GM12873 (cell line): ENCODE results near the gene BPIFB6.

Experiments
- TF ChIP-seq, protein P1 (sequence below): IDR thresholded peaks from 2 replicates; pipeline ENCODE4 v1.5.1; 2012; ENCODE audit warnings: low read depth, mild to moderate bottlenecking, moderate library complexity, low read length, control low read depth; ENCODE audit not compliant: insufficient read depth; ENCODE audit errors: missing control alignments

Gene BPIFB6

DNA sequence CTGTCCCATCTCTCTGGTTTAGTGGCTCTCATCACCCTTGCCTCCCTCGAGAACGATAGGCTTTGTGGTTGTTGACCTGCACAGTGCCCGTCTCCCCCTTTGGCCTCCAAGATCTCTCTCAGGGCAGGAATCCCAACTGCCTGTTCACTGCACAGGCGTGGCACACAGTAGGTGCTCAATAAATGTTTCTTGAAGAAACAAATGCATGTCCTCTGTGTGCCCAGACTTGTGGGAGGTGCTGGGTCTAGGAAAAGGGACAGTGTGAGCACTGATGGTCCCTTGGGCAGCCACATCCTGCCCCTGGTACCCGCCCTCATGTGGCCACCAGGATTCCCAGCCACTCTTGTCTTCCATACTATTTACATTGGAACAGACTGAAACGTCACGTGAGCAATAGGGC, 2.6 kb upstream of the BPIFB6 start:
- TF ChIP-seq, protein P1, sequence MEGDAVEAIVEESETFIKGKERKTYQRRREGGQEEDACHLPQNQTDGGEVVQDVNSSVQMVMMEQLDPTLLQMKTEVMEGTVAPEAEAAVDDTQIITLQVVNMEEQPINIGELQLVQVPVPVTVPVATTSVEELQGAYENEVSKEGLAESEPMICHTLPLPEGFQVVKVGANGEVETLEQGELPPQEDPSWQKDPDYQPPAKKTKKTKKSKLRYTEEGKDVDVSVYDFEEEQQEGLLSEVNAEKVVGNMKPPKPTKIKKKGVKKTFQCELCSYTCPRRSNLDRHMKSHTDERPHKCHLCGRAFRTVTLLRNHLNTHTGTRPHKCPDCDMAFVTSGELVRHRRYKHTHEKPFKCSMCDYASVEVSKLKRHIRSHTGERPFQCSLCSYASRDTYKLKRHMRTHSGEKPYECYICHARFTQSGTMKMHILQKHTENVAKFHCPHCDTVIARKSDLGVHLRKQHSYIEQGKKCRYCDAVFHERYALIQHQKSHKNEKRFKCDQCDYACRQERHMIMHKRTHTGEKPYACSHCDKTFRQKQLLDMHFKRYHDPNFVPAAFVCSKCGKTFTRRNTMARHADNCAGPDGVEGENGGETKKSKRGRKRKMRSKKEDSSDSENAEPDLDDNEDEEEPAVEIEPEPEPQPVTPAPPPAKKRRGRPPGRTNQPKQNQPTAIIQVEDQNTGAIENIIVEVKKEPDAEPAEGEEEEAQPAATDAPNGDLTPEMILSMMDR = no peak

DNA sequence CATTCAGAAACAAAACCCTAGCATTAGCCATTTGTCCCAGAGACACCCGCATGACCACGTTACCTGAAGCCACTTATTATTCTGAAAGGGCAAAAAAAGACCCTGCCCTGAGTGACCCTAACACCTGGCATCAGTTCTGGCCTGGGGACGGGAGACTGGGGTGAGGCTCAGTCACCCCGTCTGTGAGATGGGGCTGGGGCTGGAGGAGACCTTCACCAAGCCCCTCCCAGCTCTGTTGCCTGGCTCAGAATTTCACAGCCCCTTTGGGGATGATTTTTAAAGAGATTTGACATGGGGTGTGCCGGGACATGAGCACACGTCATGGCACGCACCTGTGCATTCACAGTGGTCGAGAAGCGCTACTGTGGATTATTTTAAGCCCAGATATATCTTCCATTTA, 1.4 kb upstream of the BPIFB6 start:
- TF ChIP-seq, protein P1 = no peak

DNA sequence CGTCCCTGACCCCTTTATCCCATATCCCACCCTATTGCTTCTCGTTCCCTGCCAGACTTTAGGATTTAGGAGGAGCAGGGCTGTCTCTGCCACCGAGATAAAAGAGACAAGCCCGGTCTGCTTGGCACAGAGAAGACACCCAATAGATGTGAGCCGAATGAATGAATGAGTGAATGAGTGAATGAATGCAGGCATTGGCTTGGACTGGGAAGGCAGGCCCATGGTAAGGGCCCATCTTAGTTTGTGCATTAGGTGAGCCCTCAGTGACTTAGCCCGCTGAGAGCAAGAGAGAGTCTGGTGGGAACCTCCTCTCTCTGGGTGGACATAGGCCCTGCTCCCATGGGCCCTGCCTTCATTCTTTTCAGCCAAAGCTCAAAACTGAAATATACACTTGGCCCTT, 879 bp upstream of the BPIFB6 start:
- TF ChIP-seq, protein P1 = no peak

DNA sequence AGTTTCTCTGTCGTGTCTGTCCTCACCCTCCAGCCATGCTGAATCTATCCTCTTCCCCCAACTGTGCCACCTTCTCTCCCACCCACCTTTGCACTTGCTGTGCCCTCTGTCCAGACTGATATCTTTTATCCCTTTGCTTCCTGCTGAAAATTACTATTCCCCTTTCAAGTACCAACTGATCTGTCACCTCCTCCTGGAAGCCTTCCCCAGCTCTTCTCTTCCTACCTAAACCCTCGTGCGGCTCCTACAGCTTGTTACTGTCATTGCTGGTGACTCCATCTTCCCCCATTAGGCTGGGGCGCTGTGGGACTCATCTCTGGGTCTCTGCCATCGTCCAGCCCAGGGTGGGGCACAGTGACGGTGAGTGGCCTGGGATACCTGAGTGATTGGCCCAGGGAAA, 1.1 kb downstream of the BPIFB6 start:
- TF ChIP-seq, protein P1 = no peak

DNA sequence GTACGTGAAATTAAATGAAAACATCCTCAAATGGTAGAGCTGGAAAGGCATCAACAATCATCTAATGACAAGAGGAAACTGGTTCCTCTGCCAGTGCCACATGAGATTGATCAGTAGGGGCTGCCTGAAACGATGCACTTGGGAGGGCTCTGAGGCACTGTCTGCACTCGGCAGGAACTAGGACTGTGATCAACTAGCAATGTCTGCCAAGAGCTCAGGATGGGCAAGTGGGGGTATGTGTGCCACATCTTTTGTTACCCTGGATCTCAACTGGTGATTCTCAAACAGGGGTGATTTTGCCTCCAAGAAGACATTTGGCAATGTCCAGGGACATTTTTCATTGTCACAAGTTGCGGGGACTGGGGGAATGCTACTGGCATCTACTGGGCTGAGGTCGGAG, 1.9 kb downstream of the BPIFB6 start:
- TF ChIP-seq, protein P1 = no peak

DNA sequence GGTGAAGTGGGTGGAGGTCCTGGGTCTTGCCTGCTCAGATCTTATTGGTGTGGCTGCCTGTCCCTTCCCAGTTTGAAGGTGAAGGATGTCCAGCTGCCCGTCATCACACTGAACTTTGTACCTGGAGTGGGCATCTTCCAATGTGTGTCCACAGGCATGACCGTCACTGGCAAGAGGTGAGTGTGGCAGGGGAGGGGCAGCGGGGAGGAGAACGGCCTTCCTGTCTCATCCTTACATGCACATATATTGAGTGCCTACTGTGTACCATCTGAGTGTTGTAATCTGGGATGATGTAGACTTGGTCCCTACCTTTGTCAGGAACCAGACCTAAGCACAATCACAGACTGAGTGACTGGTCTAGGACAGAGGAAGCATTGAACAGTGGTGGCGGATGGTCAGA, 2.7 kb downstream of the BPIFB6 start:
- TF ChIP-seq, protein P1 = no peak

DNA sequence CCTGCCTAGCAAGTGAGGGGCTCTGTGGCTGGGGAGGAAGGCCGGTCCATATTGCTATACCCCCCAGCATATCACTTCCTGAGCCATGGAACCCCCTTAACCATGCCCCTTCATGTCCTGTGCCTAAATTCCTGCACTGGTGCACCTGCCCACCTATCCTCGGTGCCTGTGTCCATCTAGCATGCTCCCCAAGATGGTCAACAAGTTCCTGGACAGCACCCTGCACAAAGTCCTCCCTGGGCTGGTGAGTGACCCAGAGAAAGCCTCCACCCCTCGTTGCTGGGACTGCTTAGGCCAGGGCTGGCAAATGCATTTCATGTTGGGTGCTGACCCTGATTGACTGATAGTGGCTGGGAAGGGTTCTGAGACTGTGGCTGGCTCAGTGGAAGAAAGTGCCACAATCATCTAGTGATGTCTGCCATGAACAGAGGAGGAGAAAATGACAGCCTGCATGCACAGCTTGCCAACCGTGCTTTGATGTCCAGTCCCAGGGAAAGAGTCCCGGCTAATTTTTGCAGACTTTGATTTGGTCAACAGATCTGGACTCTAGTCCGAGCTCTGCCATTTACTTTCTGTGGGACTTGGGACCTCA, 3.5 kb downstream of the BPIFB6 start:
- TF ChIP-seq, protein P1 = no peak
